GM12872 (cell line): ENCODE data around the gene DNAH7.

Source experiments
- TF ChIP-seq, protein P1 (sequence below): IDR thresholded peaks from 3 replicates; pipeline ENCODE4 v1.5.1; 2011; ENCODE audit warnings: low read depth, mild to moderate bottlenecking, low read length, moderate library complexity; ENCODE audit not compliant: insufficient read depth

Gene DNAH7

GRCh38 chr2:195696012-195696411 is 372.6 kb downstream of the DNAH7 start:
- TF ChIP-seq, protein P1, sequence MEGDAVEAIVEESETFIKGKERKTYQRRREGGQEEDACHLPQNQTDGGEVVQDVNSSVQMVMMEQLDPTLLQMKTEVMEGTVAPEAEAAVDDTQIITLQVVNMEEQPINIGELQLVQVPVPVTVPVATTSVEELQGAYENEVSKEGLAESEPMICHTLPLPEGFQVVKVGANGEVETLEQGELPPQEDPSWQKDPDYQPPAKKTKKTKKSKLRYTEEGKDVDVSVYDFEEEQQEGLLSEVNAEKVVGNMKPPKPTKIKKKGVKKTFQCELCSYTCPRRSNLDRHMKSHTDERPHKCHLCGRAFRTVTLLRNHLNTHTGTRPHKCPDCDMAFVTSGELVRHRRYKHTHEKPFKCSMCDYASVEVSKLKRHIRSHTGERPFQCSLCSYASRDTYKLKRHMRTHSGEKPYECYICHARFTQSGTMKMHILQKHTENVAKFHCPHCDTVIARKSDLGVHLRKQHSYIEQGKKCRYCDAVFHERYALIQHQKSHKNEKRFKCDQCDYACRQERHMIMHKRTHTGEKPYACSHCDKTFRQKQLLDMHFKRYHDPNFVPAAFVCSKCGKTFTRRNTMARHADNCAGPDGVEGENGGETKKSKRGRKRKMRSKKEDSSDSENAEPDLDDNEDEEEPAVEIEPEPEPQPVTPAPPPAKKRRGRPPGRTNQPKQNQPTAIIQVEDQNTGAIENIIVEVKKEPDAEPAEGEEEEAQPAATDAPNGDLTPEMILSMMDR: no peak

GRCh38 chr2:195695002-195695631 is 373.5 kb downstream of the DNAH7 start:
- TF ChIP-seq, protein P1: no peak

DNA sequence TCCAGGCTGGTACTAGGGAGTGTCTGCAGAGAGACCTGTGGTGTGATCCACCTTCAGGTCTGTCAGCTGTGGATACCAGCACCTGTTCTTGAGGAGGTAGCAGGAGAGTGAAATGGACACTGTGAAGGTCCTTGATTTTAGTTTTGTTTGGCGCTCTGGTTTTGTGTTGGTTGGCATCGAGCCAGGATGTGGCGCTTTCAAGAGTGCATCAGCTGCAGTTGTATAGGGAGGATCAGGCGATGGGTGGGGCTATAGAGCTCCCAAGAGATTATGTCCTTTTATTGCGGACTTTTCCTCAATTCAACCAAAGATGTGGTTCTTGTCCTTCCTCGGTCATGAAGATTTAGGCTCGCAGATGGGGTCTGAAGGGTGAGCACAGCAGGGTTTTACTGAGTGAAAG is 374.1 kb downstream of the DNAH7 start:
- TF ChIP-seq, protein P1: no peak
